ENCODE results near the gene NKTR.

GRCh38 chr3:42638339-42638842 is 37.9 kb downstream of the NKTR start:
- TF ChIP-seq POLR2AphosphoS5 (IDR thresholded peaks at IDR 0.05; ENCODE audit: low read depth, low read length) = no peak
- TF ChIP-seq POLR2A (IDR thresholded peaks at IDR 0.05; ENCODE audit: low read depth, low read length) = no peak
